ENCODE results near the gene NOVA1. TPM values are rescaled to one million over a fixed set of nuclear protein-coding genes. Genes with fewer than 3 reads are reported as not detected.
A peak's percentile ranks its signal among the peaks of the same experiment; 100 is the strongest.

The NOVA1 gene
- total RNA-seq, 2 experiments from 2014 or later: 0.23 to 0.35 TPM

GRCh38 chr14:26577711-26578110 lies 20.1 kb downstream of the NOVA1 start:
- ChIA-PET CTCF (interaction anchor here (0.6 to 0.7 kb wide), 2 partner anchors 40 to 58 kb away, joined by 3 to 4 read pairs; no protein-coding TSS in a partner anchor), POLR2A (no interaction called here)
- Mint-ChIP-seq H3K9me3 (ENCODE audit: low read depth) (peaks cover 1% of the 10 kb centered on the region), H3K4me1 (no peaks in the 10 kb centered on the region), H3K27ac (no peak overlapping the region), H3K36me3 (ENCODE audit: low read depth) (no peaks in the 10 kb centered on the region), H3K4me3 (no peak overlapping the region), H3K27me3 (no peaks in the 10 kb centered on the region)
- DNase-seq: no peak
- intact Hi-C loops (cut with DNase I, micrococcal nuclease): no loop called here
- no peak for ATAC-seq

- ATAC-seq: no peak
- Mint-ChIP-seq H3K27ac (no peak overlapping the region), H3K9me3 (ENCODE audit: low read depth) (peaks cover 14% of the 10 kb centered on the region), H3K36me3 (ENCODE audit: low read depth) (no peaks in the 10 kb centered on the region), H3K4me3 (no peak overlapping the region), H3K4me1 (no peaks in the 10 kb centered on the region), H3K27me3 (no peaks in the 10 kb centered on the region)
- CTCF ChIA-PET: no interaction called here
- intact Hi-C loops (cut with DNase I, micrococcal nuclease): no loop called here
- no peak for DNase-seq
- POLR2A ChIA-PET: no interaction called here
Observed at GRCh38 chr14:26554069-26554772, 43.6 kb downstream of the NOVA1 start.

- ATAC-seq: no peak
- ChIA-PET CTCF (no interaction called here), POLR2A (no interaction called here)
- Mint-ChIP-seq H3K4me1 (no peaks in the 10 kb centered on the region), H3K9me3 (ENCODE audit: low read depth) (peaks cover 12% of the 10 kb centered on the region), H3K27ac (no peak overlapping the region), H3K36me3 (ENCODE audit: low read depth) (no peaks in the 10 kb centered on the region), H3K27me3 (no peaks in the 10 kb centered on the region), H3K4me3 (no peak overlapping the region)
- intact Hi-C loops (cut with DNase I, micrococcal nuclease): no loop called here
- no peak for DNase-seq
Observed at GRCh38 chr14:26549571-26549970, 48.3 kb downstream of the NOVA1 start.

GRCh38 chr14:26548406-26548805 lies 49.4 kb downstream of the NOVA1 start:
- ATAC-seq: no peak
- intact Hi-C loops (cut with DNase I, micrococcal nuclease): no loop called here
- Mint-ChIP-seq H3K4me1 (no peaks in the 10 kb centered on the region), H3K9me3 (ENCODE audit: low read depth) (peaks cover 12% of the 10 kb centered on the region), H3K27me3 (no peaks in the 10 kb centered on the region), H3K4me3 (no peak overlapping the region), H3K27ac (no peak overlapping the region), H3K36me3 (ENCODE audit: low read depth) (no peaks in the 10 kb centered on the region)
- CTCF ChIA-PET: no interaction called here
- POLR2A ChIA-PET: no interaction called here
- DNase-seq: no peak

DNA sequence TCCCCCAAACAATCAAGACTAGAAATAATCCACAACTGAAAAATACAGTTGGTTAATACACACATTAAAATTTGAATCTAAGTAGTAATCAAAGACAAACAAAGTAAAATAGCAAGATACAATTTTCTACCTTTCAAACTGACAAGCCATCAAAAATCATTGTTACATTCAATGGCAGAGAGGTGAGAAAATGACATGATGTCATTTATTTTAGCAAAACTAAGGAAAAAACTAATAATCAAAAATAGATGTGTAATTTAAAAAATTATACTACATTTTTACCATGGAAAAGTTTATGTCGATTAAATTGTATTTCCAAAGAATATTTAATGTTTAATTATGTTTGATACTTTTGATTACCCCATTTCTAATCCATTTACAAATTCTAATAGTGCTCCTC lies 59.7 kb downstream of the NOVA1 start:
- ChIA-PET CTCF (no interaction called here), POLR2A (no interaction called here)
- Mint-ChIP-seq H3K27me3 (no peaks in the 10 kb centered on the region), H3K9me3 (ENCODE audit: low read depth) (peaks cover 4% of the 10 kb centered on the region), H3K4me1 (no peaks in the 10 kb centered on the region), H3K27ac (no peak overlapping the region), H3K36me3 (ENCODE audit: low read depth) (no peaks in the 10 kb centered on the region), H3K4me3 (no peak overlapping the region)
- intact Hi-C loops (cut with DNase I, micrococcal nuclease): no loop called here
- DNase-seq: no peak
- ATAC-seq: no peak

DNA sequence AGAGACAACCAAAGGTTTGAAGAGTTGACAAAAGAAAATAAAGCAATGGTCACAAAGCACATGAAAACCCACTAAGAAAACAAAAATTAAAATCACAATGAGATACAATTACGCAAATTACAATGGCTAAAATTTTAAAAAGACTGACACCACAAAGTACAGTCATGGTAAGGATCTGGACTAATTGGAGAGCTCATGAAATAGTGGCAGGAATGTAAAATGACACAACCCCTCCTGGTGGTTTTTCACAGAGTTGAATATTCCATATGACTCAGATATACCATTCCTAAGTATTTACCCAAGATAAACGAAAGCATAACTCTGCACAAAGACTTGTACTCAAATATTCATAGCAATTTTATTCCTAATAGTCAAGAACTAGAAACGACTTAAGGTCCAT lies 65.9 kb downstream of the NOVA1 start:
- ATAC-seq (no peak), DNase-seq (no peak)
- intact Hi-C loops (cut with DNase I, micrococcal nuclease): loop anchor here in 1 of 2 experiments (1.0 kb wide), 1 partner anchor 21 kb away; no protein-coding TSS in a partner anchor
- Mint-ChIP-seq H3K9me3 (ENCODE audit: low read depth) (peaks cover 6% of the 10 kb centered on the region), H3K4me3 (no peak overlapping the region), H3K36me3 (ENCODE audit: low read depth) (no peaks in the 10 kb centered on the region), H3K27me3 (no peaks in the 10 kb centered on the region), H3K27ac (no peak overlapping the region), H3K4me1 (no peaks in the 10 kb centered on the region)
- ChIA-PET CTCF (no interaction called here), POLR2A (no interaction called here)

GRCh38 chr14:26528415-26529182 lies 69.2 kb downstream of the NOVA1 start:
- DNase-seq: no peak
- no peak for ATAC-seq
- no peak overlapping the region for H3K4me3 Mint-ChIP-seq
- ChIA-PET POLR2A (no interaction called here), CTCF (no interaction called here)
- H3K27me3 Mint-ChIP-seq: no peaks in the 10 kb centered on the region
- no peaks in the 10 kb centered on the region for H3K36me3 Mint-ChIP-seq (ENCODE audit: low read depth)
- no peak overlapping the region for H3K27ac Mint-ChIP-seq
- H3K4me1 Mint-ChIP-seq: no peaks in the 10 kb centered on the region
- H3K9me3 Mint-ChIP-seq (ENCODE audit: low read depth): peaks cover 6% of the 10 kb centered on the region
- intact Hi-C loops (cut with DNase I, micrococcal nuclease): no loop called here

DNA sequence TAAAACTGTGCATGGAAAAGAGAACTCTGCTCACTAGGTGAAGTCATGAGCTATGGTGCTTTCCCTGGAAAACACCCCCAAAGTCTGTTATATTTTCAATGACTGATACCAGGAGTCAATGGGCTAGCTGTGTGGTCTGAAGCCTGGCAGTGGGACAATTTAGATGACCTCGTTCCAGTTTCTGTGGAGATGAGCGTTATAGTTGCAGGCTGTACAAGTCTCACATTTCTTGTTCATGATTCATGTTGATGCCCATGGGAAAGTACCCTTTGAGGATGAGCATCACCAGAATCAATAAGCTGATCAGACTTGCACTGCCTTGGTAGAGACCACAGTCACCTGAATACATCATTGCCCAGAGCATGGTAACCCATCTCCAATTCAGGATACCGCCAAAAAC lies 70.7 kb downstream of the NOVA1 start:
- H3K27me3 Mint-ChIP-seq: no peaks in the 10 kb centered on the region
- H3K36me3 Mint-ChIP-seq (ENCODE audit: low read depth): no peaks in the 10 kb centered on the region
- CTCF ChIA-PET: no interaction called here
- ATAC-seq (peak; percentile 39), DNase-seq (peak; percentile 6)
- peaks cover 6% of the 10 kb centered on the region for H3K9me3 Mint-ChIP-seq (ENCODE audit: low read depth)
- intact Hi-C loops (cut with DNase I, micrococcal nuclease): no loop called here
- H3K4me1 Mint-ChIP-seq: no peaks in the 10 kb centered on the region
- H3K27ac Mint-ChIP-seq: no peak overlapping the region
- no peak overlapping the region for H3K4me3 Mint-ChIP-seq
- POLR2A ChIA-PET: no interaction called here

GRCh38 chr14:26526137-26526536 lies 71.7 kb downstream of the NOVA1 start:
- DNase-seq (no peak), ATAC-seq (no peak)
- Mint-ChIP-seq H3K9me3 (ENCODE audit: low read depth) (peaks cover 3% of the 10 kb centered on the region), H3K4me3 (no peak overlapping the region), H3K36me3 (ENCODE audit: low read depth) (no peaks in the 10 kb centered on the region), H3K27ac (no peak overlapping the region), H3K27me3 (no peaks in the 10 kb centered on the region), H3K4me1 (no peaks in the 10 kb centered on the region)
- CTCF ChIA-PET: interaction anchor here (0.6 kb wide), 1 partner anchor 14 kb away, joined by 3 read pairs; no protein-coding TSS in a partner anchor
- intact Hi-C loops (cut with DNase I, micrococcal nuclease): no loop called here
- POLR2A ChIA-PET: no interaction called here

GRCh38 chr14:26525085-26525484 lies 72.7 kb downstream of the NOVA1 start:
- no peaks in the 10 kb centered on the region for H3K27me3 Mint-ChIP-seq

DNA sequence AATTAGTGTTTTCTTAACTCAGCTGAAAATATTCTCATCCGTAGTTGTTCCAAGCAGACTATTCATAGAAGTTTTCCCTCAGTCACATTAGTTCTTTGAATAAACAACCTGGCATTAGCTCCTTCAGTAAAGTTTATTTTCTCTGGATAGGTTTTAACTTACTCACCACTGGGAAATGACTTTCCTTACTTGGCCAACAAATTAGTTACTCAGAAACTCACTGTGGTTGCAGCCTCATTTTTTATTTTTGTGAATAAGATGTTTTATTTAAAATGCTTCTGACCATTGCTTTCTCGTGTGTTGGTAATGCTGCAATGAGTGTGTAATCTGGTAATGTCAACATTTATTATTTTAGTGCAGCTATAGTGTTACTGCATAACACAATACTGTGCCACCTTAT lies 74.9 kb downstream of the NOVA1 start:
- ChIA-PET CTCF (no interaction called here), POLR2A (no interaction called here)
- no peaks in the 10 kb centered on the region for H3K27me3 Mint-ChIP-seq
- peaks cover 3% of the 10 kb centered on the region for H3K9me3 Mint-ChIP-seq (ENCODE audit: low read depth)
- H3K4me3 Mint-ChIP-seq: no peak overlapping the region
- no peaks in the 10 kb centered on the region for H3K36me3 Mint-ChIP-seq (ENCODE audit: low read depth)
- no peak overlapping the region for H3K27ac Mint-ChIP-seq
- no peak for ATAC-seq
- DNase-seq: no peak
- intact Hi-C loops (cut with DNase I, micrococcal nuclease): no loop called here
- no peaks in the 10 kb centered on the region for H3K4me1 Mint-ChIP-seq

More at GRCh38 chr14:26525085-26525484, 72.7 kb downstream of the NOVA1 start:
- ChIA-PET POLR2A (no interaction called here), CTCF (no interaction called here)
- DNase-seq (no peak), ATAC-seq (no peak)
- Mint-ChIP-seq H3K4me1 (no peaks in the 10 kb centered on the region), H3K4me3 (no peak overlapping the region), H3K36me3 (ENCODE audit: low read depth) (no peaks in the 10 kb centered on the region), H3K9me3 (ENCODE audit: low read depth) (peaks cover 3% of the 10 kb centered on the region), H3K27ac (no peak overlapping the region)
- intact Hi-C loops (cut with DNase I, micrococcal nuclease): no loop called here

GRCh38 chr14:26517771-26518170 lies 80.1 kb downstream of the NOVA1 start:
- POLR2A ChIA-PET: no interaction called here
- Mint-ChIP-seq H3K4me3 (no peak overlapping the region), H3K36me3 (ENCODE audit: low read depth) (no peaks in the 10 kb centered on the region), H3K27me3 (no peaks in the 10 kb centered on the region), H3K9me3 (ENCODE audit: low read depth) (peaks cover 2% of the 10 kb centered on the region), H3K27ac (no peak overlapping the region), H3K4me1 (no peaks in the 10 kb centered on the region)
- no peak for DNase-seq
- no peak for ATAC-seq
- CTCF ChIA-PET: no interaction called here
- intact Hi-C loops (cut with DNase I, micrococcal nuclease): no loop called here

Data from activated CD4-positive, alpha-beta T cell treated with anti-CD3 and anti-CD28 coated beads for 36 hours (primary cell).